ELR (cell line): ENCODE measurements around the gene HAVCR2.

Experiments
- DNase-seq: peaks from one replicate; pipeline ENCODE4 v3.0.0-alpha.2; 2015; ENCODE audit warnings: low read depth

Gene HAVCR2

DNA sequence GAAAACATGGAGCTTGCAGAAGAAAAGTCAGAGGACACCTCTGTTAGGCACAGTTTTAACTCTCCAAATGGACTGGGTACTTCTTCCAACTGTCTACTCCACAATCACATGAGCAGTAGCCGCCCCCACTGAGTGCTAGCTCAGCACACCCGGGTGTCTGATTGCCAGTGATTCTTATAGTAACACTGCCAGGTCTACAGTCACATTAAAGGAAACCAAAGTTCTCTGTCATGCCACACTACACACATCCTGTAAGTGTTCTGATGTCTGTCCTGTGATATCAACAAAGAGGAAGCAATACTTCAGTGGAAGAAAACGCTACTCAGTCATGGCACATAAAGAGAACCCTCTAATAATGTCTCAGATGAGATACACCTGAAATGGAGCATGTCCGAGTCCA, at the start of gene HAVCR2:
TSS of gene HAVCR2 (minus strand) at position 69 of the 400 bp plus-strand sequence. CDS start at position 8, 61 bp downstream.
- no peak for DNase-seq

DNA sequence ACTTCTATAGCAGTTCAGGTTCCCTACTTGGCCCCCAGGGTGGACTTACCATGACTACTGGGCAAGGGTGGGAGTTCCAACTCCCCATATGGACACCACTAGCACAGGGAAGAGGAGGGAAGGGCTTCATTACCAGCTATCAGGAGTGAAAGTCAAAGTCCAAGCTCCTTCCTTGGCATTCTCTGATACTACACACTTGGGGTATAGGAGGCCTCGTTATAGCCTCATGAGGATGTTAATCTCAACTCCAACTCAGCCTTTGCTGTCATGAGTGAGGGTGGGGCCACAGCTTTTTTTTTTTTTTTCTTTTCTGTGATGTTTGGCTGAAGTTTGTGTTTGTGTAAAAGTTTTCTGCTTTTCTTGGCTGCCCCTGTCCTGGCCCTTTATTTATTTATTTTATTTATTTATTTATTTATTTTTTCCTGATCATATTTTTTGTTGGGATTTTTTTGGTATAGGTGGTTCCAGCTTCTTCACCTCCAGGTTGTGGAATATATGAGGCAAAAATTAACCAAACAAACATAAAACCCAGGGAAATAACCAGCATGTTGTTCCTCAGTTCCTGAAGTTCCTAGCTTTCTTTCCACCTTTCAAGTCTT, 48.5 kb upstream of the HAVCR2 start:
- DNase-seq = no peak

- no peak for DNase-seq
Observed at GRCh38 chr5:157155297-157155696, 46.5 kb upstream of the HAVCR2 start.

- no peak for DNase-seq
Observed at GRCh38 chr5:157150995-157151394, 42.2 kb upstream of the HAVCR2 start.

DNA sequence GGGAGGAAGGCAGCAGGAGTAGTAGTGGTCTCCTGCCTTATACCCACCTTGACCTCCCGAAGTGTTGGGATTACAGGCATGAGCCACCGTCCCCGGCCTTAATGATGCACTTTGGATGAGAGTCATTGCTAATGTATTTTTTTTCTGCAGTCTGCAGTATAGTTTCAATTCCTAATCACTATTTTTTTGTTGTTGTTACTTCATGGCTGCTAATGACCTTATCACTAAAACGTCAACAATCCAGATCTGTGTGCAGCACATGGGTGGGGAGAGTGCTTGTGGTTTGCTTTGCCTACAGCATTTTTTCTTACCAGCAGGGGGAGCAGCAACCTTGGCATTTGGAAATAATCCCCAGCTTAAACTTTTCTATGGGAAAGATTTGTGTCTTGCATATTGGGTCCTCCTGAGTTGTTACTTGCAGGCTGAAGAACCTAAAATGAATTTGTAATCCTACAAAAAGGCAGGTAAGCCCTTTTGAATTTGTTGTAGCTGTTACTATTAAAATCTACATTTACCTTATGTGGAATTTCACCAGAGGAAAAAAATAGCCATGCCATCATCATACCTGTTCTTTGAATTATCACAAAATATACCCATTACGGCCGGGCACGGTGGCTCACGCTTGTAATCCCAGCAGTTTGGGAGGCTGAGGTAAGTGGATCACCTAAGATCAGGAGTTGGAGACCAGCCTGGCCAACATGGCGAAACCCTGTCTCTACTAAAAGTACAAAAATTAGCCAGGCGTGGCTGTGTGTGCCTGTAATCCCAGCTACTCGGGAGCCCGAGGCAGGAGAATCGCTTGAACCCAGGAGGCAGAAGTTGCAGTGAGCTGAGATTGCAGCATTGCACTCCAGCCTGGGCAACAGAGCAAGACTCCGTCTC, 40.1 kb upstream of the HAVCR2 start:
- peak; percentile 70 for DNase-seq

GRCh38 chr5:157143127-157143971, 34.5 kb upstream of the HAVCR2 start:
- DNase-seq = peak; percentile 29

DNA sequence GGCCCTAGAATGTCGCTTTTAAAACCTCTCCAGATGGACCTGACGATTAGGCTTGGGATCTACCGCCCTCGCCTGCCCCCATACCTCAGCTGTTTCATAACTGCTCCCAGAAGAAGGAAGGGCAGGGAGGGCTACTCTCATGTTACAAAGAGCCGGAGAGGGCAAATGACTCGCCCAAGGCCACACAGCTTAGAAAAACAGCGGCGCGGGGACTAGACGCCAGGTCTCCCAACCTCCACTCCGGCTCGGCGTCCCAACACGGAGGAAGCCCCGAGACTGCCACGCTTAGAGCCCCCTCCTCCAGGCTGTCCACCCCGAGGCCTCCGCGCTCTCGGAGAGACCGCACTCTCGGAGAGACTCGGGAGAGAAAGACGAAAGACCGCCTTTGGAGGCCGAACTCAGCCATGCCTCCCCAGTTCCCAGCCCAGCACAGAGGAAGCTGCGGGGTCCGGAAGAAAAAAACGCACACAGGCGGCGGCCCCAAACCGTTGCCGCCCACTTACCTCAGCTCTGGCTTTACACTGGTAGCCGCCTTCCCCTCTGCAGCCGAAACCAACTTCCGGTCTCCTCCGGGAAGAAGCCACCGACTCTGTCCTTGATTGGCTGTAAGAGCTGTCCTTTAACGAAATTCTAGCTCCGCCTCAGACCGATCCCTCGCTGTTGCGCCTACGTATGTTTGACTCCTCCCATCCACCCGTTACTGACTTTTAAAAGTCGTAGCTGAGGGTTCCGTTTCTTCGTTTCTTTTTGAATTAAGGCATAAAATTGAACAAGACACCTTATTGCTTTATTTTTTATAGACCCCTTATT, 33.7 kb upstream of the HAVCR2 start, which contains the start of gene MED7:
TSS of gene MED7 (minus strand) at position 549 of the 810 bp plus-strand sequence. CDS start 3,434 bp downstream, outside the sequence.
- DNase-seq = peak; percentile 100

- DNase-seq = no peak
Observed at GRCh38 chr5:157137691-157138090, 28.8 kb upstream of the HAVCR2 start.

- no peak for DNase-seq
Observed at GRCh38 chr5:157132281-157132612, 23.4 kb upstream of the HAVCR2 start.

DNA sequence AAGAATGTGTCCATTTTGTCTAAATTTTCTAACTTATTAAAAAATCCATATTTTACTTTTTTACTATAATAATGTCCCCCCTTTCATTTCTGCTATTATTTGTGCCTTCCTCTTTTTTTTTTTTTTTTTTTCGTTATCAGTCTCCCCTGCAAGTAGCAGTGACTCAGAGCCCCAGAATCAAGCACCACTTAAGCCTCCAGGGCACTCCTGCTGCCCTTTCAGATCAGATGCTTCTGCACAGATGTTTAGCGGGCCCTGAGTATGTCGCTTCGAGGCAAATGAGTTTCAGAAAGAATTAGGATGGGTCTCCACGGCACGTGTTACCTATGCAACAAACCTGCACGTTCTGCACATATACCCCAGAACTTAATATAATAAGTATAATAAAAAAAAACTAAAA, 22.1 kb upstream of the HAVCR2 start:
- DNase-seq = peak; percentile 9

- DNase-seq = no peak
Observed at GRCh38 chr5:157121709-157122108, 12.9 kb upstream of the HAVCR2 start.

DNA sequence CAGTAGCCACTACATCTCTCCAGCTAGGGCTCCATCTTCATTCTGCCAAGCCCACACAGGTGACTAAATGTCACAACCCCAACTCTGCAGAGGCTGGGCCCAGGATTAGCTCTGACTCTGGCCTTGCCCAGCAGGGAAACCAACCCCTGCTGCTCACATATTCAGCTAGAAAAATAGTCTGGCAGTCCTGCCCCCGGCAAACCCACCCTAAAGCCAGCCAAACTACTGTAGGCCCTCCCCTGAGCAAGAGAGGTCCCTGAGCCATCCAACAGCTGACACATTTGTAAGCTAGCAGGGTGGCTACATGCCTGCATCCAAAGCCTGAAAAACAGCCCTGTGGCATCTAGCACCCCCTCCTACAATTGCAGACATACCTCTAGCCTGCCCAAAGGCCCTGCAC, 11.3 kb upstream of the HAVCR2 start:
- DNase-seq = no peak

GRCh38 chr5:157116483-157116954, 7.7 kb upstream of the HAVCR2 start:
- DNase-seq = no peak

- no peak for DNase-seq
Observed at GRCh38 chr5:157115502-157115901, 6.7 kb upstream of the HAVCR2 start.

DNA sequence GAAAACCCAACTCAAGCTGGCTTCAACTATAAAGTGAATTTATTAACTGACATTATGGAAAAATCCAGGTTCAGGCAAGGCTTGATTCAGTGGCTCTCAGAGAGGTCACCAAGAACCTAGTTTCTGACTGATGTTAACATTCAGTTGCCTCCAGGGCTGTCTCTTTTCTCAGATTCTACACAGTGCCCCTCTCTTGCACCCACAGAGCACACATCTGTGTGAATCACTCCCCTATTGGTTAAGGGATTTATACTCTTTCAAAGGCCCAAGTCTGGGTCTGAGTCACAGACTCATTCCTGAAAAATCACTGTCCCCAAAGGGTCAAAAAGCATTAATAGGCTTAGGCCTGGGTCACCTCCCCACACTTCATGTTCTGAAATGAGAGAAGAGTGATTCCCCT, 6.2 kb upstream of the HAVCR2 start:
- no peak for DNase-seq

- no peak for DNase-seq
Observed at GRCh38 chr5:157113002-157113401, 4.2 kb upstream of the HAVCR2 start.

- DNase-seq = no peak
Observed at GRCh38 chr5:157109744-157110143, 900 bp upstream of the HAVCR2 start.

DNA sequence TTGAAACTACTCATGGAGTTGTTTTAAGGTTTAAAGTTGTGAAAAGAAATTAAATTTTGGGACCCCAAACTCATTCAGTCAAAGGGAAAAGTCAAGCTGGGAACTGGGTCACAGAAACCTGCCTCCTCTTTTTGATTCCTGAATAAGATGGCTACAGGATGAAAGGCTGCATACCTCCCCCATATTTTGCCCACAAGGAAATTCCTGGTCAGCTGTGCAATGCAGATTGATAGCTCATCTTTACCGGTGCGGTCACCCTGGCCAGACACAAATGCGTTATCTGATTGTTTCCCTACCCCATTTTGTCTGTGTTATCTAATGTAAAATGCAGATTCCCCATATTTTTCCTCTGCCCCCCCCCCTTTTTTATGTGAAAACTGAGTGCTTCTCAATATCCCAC, 1.3 kb downstream of the HAVCR2 start:
- DNase-seq = no peak

- DNase-seq = no peak
Observed at GRCh38 chr5:157106630-157107461, 2.0 kb downstream of the HAVCR2 start.

DNA sequence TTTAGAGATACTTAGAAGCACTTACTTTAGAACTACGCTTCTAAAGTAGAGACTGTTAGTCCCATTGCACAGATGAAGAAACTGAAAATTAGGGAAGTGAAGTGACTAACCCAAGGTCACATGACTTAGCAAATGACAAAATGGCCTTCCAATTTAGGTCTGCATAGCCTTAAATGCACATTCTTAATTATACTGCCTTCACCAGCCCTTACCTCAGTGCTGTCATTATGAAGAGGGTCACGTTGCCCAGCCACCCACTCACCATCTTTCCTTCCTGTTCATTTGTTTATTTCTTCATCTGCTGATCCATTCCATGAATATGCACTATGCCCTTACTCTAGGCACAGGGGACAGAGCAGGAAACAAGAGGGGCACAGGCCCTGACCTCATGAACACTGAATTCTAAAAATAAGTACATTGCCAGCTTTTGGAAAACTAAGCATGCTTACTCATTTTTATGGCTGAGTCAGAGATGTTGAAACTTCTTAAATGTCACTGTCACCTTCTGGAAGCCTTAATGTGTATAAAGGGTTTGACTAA, 8.6 kb downstream of the HAVCR2 start:
- no peak for DNase-seq
